Measurements from ENCODE around the gene ARHGEF7. TPM values are rescaled to one million over a fixed set of nuclear protein-coding genes. Genes with fewer than 3 reads are reported as not detected.

Gene ARHGEF7
- total and polyA plus RNA-seq, 8 donors, result 52.8 to 86.0 (median 72.2) TPM

- no peak for TF ChIP-seq CTCF (IDR thresholded peaks at IDR 0.05)
- Histone ChIP-seq H3K36me3 (peaks cover 0 to 8% of the 10 kb centered on the region in 2 donors), H3K4me1 (no peaks in the 10 kb centered on the region), H3K27me3 (no peaks in the 10 kb centered on the region), H3K4me3 (no peak overlapping the region), H3K27ac (no peak overlapping the region), H3K9me3 (no peaks in the 10 kb centered on the region)
- no peak for ATAC-seq
- intact Hi-C loops (cut with DNase I), result no loop called here
- DNase-seq, result no peak
Observed at GRCh38 chr13:111319521-111319920, 204.4 kb downstream of the ARHGEF7 start.

GRCh38 chr13:111319998-111320911, 205.1 kb downstream of the ARHGEF7 start, which contains the start of gene TEX29:
Gene TEX29, plus strand, starts transcription at chr13:111320642. Its CDS starts 249 bp downstream, at chr13:111320891.
- Histone ChIP-seq H3K9me3 (no peaks in the 10 kb centered on the region), H3K27me3 (no peaks in the 10 kb centered on the region), H3K4me1 (no peaks in the 10 kb centered on the region), H3K36me3 (peaks cover 0 to 8% of the 10 kb centered on the region in 2 donors), H3K4me3 (no peak within 1 kb of the TSS), H3K27ac (no peak within 1 kb of the TSS)
- DNase-seq (peak in 1 of 4 donors; percentile 74), ATAC-seq (no peak)
- TF ChIP-seq CTCF (IDR thresholded peaks at IDR 0.05), result no peak
- intact Hi-C loops (cut with DNase I), result no loop called here

- intact Hi-C loops (cut with DNase I), result no loop called here
- TF ChIP-seq CTCF (IDR thresholded peaks at IDR 0.05), result no peak
Observed at GRCh38 chr13:111322001-111322915, 207.1 kb downstream of the ARHGEF7 start.

GRCh38 chr13:111322916-111323331, 207.8 kb downstream of the ARHGEF7 start:
- DNase-seq, result no peak
- Histone ChIP-seq H3K27me3 (no peaks in the 10 kb centered on the region), H3K36me3 (no peaks in the 10 kb centered on the region), H3K4me3 (no peak overlapping the region), H3K27ac (no peak overlapping the region), H3K9me3 (no peaks in the 10 kb centered on the region), H3K4me1 (no peaks in the 10 kb centered on the region)
- TF ChIP-seq CTCF (IDR thresholded peaks at IDR 0.05), result no peak
- no peak for ATAC-seq
- intact Hi-C loops (cut with DNase I), result no loop called here

More at GRCh38 chr13:111322001-111322915, 207.1 kb downstream of the ARHGEF7 start:
- DNase-seq (no peak), ATAC-seq (no peak)
- Histone ChIP-seq H3K9me3 (no peaks in the 10 kb centered on the region), H3K4me1 (no peaks in the 10 kb centered on the region), H3K27ac (no peak overlapping the region), H3K36me3 (no peaks in the 10 kb centered on the region), H3K27me3 (no peaks in the 10 kb centered on the region), H3K4me3 (no peak overlapping the region)
